Left ventricle myocardium superior (tissue), 1 donor: ENCODE data around the gene ADCY9. TPM values are rescaled to one million over a fixed set of nuclear protein-coding genes. Genes with fewer than 3 reads are reported as not detected.
A peak's percentile ranks its signal among the peaks of the same experiment; 100 is the strongest.
"Not testable (repeated sequence)": the region's sequence is repeated elsewhere in the genome, so short reads cannot be mapped to it uniquely, and the experiment has no call there.

Source experiments
- ATAC-seq: fragments of 200-7000 bp; cut with Tn5 transposase; one replicate; pipeline ENCODE4 v1.9.1; 2020; ENCODE audit warnings: mild to moderate bottlenecking, moderate library complexity
- DNase-seq: peaks from one replicate; pipeline ENCODE4 v3.0.0-alpha.2; 2020
- intact Hi-C: fragments of 100-400 bp; cut with micrococcal nuclease; formaldehyde crosslinking; loops from one replicate; pipeline ENCODE4 v1.11.0; 2022
- total RNA-seq: library from RNA; stranded (reverse); fragmentation: NEBNext Ultra II Directional; extraction: Animal tissue kit (Norgen Biotek cat#: 25700); gene quantifications from one replicate; pipeline ENCODE4 v1.2.1, GENCODE V29; 2021
- donor health status: DM: no; HTN: yes; CAD: no; lungs with severe emphysema.

The ADCY9 gene
- total RNA-seq, 1 donor from 2014 or later: 53.5 TPM

GRCh38 chr16:4081047-4081446, 35.2 kb downstream of the ADCY9 start:
- DNase-seq (no peak), ATAC-seq (no peak)
- intact Hi-C loops: no loop called here

- intact Hi-C loops: no loop called here
Measured at GRCh38 chr16:4077174-4077649, 39.0 kb downstream of the ADCY9 start.

GRCh38 chr16:4075534-4075933, 40.7 kb downstream of the ADCY9 start:
- no peak for ATAC-seq
- intact Hi-C loops: no loop called here
- no peak for DNase-seq

More at GRCh38 chr16:4077174-4077649, 39.0 kb downstream of the ADCY9 start:
- ATAC-seq (no peak), DNase-seq (no peak)

GRCh38 chr16:4073150-4073549, 43.1 kb downstream of the ADCY9 start:
- DNase-seq, intact Hi-C loops, ATAC-seq: not testable (repeated sequence)

GRCh38 chr16:4071686-4072561, 44.3 kb downstream of the ADCY9 start:
- ATAC-seq (no peak), DNase-seq (no peak)
- intact Hi-C loops: no loop called here

GRCh38 chr16:4070936-4071335, 45.3 kb downstream of the ADCY9 start:
- intact Hi-C loops: no loop called here
- DNase-seq (no peak), ATAC-seq (no peak)

GRCh38 chr16:4067262-4068001, 48.8 kb downstream of the ADCY9 start:
- ATAC-seq (peak; percentile 55), DNase-seq (no peak)
- intact Hi-C loops: no loop called here

GRCh38 chr16:4064950-4065352, 51.3 kb downstream of the ADCY9 start:
- intact Hi-C loops: no loop called here
- ATAC-seq: peak; percentile 72
- no peak for DNase-seq

GRCh38 chr16:4062212-4062802, 53.9 kb downstream of the ADCY9 start:
- DNase-seq (no peak), ATAC-seq (no peak)
- intact Hi-C loops: no loop called here

- intact Hi-C loops: no loop called here
Measured at GRCh38 chr16:4060823-4061222, 55.4 kb downstream of the ADCY9 start.

GRCh38 chr16:4060009-4060408, 56.2 kb downstream of the ADCY9 start:
- intact Hi-C loops: no loop called here
- no peak for DNase-seq
- ATAC-seq: no peak

More at GRCh38 chr16:4060823-4061222, 55.4 kb downstream of the ADCY9 start:
- ATAC-seq (no peak), DNase-seq (no peak)

- ATAC-seq: no peak
Measured at GRCh38 chr16:4058386-4058785, 57.9 kb downstream of the ADCY9 start.

GRCh38 chr16:4057439-4057877, 58.8 kb downstream of the ADCY9 start:
- intact Hi-C loops: no loop called here
- ATAC-seq (no peak), DNase-seq (no peak)

More at GRCh38 chr16:4058386-4058785, 57.9 kb downstream of the ADCY9 start:
- DNase-seq: no peak
- intact Hi-C loops: no loop called here

GRCh38 chr16:4056161-4057105, 59.8 kb downstream of the ADCY9 start:
- no peak for ATAC-seq

GRCh38 chr16:4055748-4056147, 60.5 kb downstream of the ADCY9 start:
- intact Hi-C loops: no loop called here
- no peak for DNase-seq
- ATAC-seq: no peak

More at GRCh38 chr16:4056161-4057105, 59.8 kb downstream of the ADCY9 start:
- intact Hi-C loops: no loop called here
- DNase-seq: no peak

- ATAC-seq (peak; percentile 92), DNase-seq (peak; percentile 86)
- intact Hi-C loops: no loop called here
Measured at GRCh38 chr16:4053301-4053845, 62.9 kb downstream of the ADCY9 start.

- ATAC-seq (peak; percentile 48), DNase-seq (peak; percentile 69)
- intact Hi-C loops: no loop called here
Measured at GRCh38 chr16:4052801-4053293, 63.4 kb downstream of the ADCY9 start.

- intact Hi-C loops: no loop called here
- no peak for DNase-seq
- ATAC-seq: peak; percentile 15
Measured at GRCh38 chr16:4052096-4052495, 64.1 kb downstream of the ADCY9 start.
